Kidney (tissue), 14 donors: ENCODE data around the gene SEPTIN10. TPM values are rescaled to one million over a fixed set of nuclear protein-coding genes. Genes with fewer than 3 reads are reported as not detected.

Experiments used
- DNase-seq, 5 donors: peaks; one replicate each; pipeline ENCODE4 v3.0.0-alpha.2; 2013 to 2020
- FAIRE-seq: peaks from 2 replicates; lab custom pipeline; 2012; peaks lifted over from hg19 to GRCh38; lab: Jason Lieb, UNC
- H3K27ac ChIP-seq, 2 donors: one replicate each; pipeline ENCODE4 v1.7.0; 2013; ENCODE audit warnings: low read depth in 2 of 2, low read length in 2 of 2, inconsistent platforms in 1 of 2
- H3K27me3 ChIP-seq: one replicate; pipeline ENCODE4 v1.7.1; 2013; ENCODE audit warnings: low read length, inconsistent platforms; ENCODE audit not compliant: control insufficient read depth, insufficient read depth
- H3K36me3 ChIP-seq, 3 donors: one replicate each; pipeline versions ENCODE4 v1.7.0 to v1.7.1; 2013; ENCODE audit warnings: low read length in 3 of 3, control low read depth in 1 of 3, inconsistent platforms in 1 of 3; ENCODE audit not compliant: insufficient read depth in 3 of 3, control insufficient read depth in 2 of 3
- H3K4me1 ChIP-seq, 3 donors: one replicate each; pipeline versions ENCODE4 v1.7.0 to v1.7.1; 2013; ENCODE audit warnings: low read length in 3 of 3, inconsistent platforms in 1 of 3, low read depth in 1 of 3; ENCODE audit not compliant: control insufficient read depth in 2 of 3, insufficient read depth in 2 of 3
- H3K4me3 ChIP-seq, 3 donors: one replicate each; pipeline versions ENCODE4 v1.7.0 to v1.8.1; 2013; ENCODE audit warnings: low read length in 3 of 3, control low read depth in 1 of 3, inconsistent platforms in 1 of 3
- H3K9ac ChIP-seq, 3 donors: one replicate each; pipeline versions ENCODE4 v1.7.0 to v1.7.1; 2013; ENCODE audit warnings: low read length in 3 of 3, control low read depth in 1 of 3, inconsistent platforms in 1 of 3
- H3K9me3 ChIP-seq, 3 donors: one replicate each; pipeline versions ENCODE4 v1.7.0 to v1.7.1; 2013; ENCODE audit warnings: low read length in 3 of 3, control low read depth in 1 of 3, inconsistent platforms in 1 of 3; ENCODE audit not compliant: control insufficient read depth in 2 of 3, insufficient read depth in 1 of 3
- CTCF ChIP-seq: IDR thresholded peaks from 3 replicates; pipeline ENCODE4 v1.5.1; 2012; ENCODE audit warnings: mild to moderate bottlenecking, moderate library complexity, borderline replicate concordance; ENCODE audit not compliant: insufficient read depth; ENCODE audit errors: extremely low read depth
- intact Hi-C: fragments of 100-400 bp; cut with DNase I; formaldehyde crosslinking; loops from one replicate; pipeline ENCODE4 v1.11.1; 2022
- polyA plus RNA-seq: library from polyadenylated mRNA; stranded (reverse); fragments of 350-450 nt; fragmentation: Illumina TruSeq; extraction: RNeasy Lipid Tissue Mini Kit (QIAGEN cat#74804); gene quantifications from one replicate; pipeline ENCODE4 v1.2.3, GENCODE V29; 2014; ENCODE audit warnings: low read depth, low replicate concordance; ENCODE audit not compliant: insufficient read depth
- total RNA-seq: library from RNA; stranded (reverse); fragmentation: NEBNext Ultra II Directional; extraction: Animal tissue kit (Norgen Biotek cat#: 25700); gene quantifications from one replicate; pipeline ENCODE4 v1.2.1, GENCODE V29; 2021
- donor health status: control.
- donor health status: control.
- donor health status: control.
- donor health status: control.
- donor health status: control.
- donor health status: DM: yes; HTN: yes; CAD: no.
- donor health status: Normal renal cell carcinoma (clear cell type).

The SEPTIN10 gene
- total and polyA plus RNA-seq, 2 donors from 2014 or later = 20.8 to 80.7 TPM

GRCh38 chr2:109619032-109619615, 5.4 kb upstream of the SEPTIN10 start:
- no peak for TF ChIP-seq CTCF
- intact Hi-C loops = no loop called here

DNA sequence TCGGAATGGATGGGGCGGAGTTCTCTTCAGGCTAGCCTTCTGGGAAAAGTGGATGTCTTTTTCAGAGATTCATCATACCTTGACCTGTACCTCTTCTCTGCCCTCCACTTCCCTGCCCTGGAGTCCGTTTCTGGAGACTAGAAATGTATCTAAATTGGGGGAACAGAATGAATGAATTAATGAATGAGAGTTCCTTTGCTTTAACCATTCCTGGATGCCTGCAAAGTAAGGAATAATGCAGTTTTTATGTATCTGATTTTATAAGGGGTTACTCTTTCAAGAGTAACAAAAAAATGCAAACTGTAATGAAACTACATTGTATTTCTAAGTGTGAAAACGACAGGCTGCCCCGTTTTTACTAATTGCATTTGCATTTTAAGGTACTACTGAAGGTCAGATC, 2.4 kb upstream of the SEPTIN10 start:
- DNase-seq = no peak
- no peaks in the 10 kb centered on the region for H3K27me3 ChIP-seq
- H3K9ac ChIP-seq = peak overlapping the region in 1 of 3 donors; percentile 9
- TF ChIP-seq CTCF = no peak
- H3K4me3 ChIP-seq = peak overlapping the region; percentile 17 to 85 (median 69)
- H3K9me3 ChIP-seq = no peaks in the 10 kb centered on the region
- peaks cover 4 to 15% (median 9%) of the 10 kb centered on the region in 3 donors for H3K4me1 ChIP-seq
- no peak for FAIRE-seq
- H3K27ac ChIP-seq = peak overlapping the region; percentile 14 to 95
- no peaks in the 10 kb centered on the region for H3K36me3 ChIP-seq
- intact Hi-C loops = no loop called here

More at GRCh38 chr2:109619032-109619615, 5.4 kb upstream of the SEPTIN10 start:
- Histone ChIP-seq H3K36me3 (no peaks in the 10 kb centered on the region), H3K27ac (no peak overlapping the region), H3K27me3 (no peaks in the 10 kb centered on the region), H3K4me3 (no peak overlapping the region), H3K4me1 (peaks cover 4 to 14% (median 10%) of the 10 kb centered on the region in 3 donors), H3K9ac (no peak overlapping the region), H3K9me3 (no peaks in the 10 kb centered on the region)
- no peak for FAIRE-seq
- no peak for DNase-seq

GRCh38 chr2:109615637-109616144, 1.9 kb upstream of the SEPTIN10 start:
- DNase-seq (peak in 1 of 5 donors; percentile 76), FAIRE-seq (no peak)
- TF ChIP-seq CTCF = no peak
- Histone ChIP-seq H3K4me3 (peak overlapping the region; percentile 44 to 85 (median 69)), H3K9ac (peak overlapping the region in 2 of 3 donors; percentile 9 to 56), H3K9me3 (no peaks in the 10 kb centered on the region), H3K36me3 (no peaks in the 10 kb centered on the region), H3K4me1 (peaks cover 4 to 15% (median 9%) of the 10 kb centered on the region in 3 donors), H3K27me3 (no peaks in the 10 kb centered on the region), H3K27ac (peak overlapping the region; percentile 18 to 95)
- intact Hi-C loops = no loop called here
